Stomach smooth muscle (tissue), 2 donors: ENCODE measurements around the gene SMAD7.

Experiments
- H3K27ac ChIP-seq: one replicate; pipeline ENCODE4 v1.7.0; 2013; ENCODE audit warnings: mild to moderate bottlenecking, low read length, inconsistent platforms
- H3K27me3 ChIP-seq, 2 donors: one replicate each; pipeline ENCODE4 v1.7.0; 2013; ENCODE audit warnings: low read length in 2 of 2; ENCODE audit not compliant: insufficient read depth in 2 of 2, control insufficient read depth in 1 of 2
- H3K36me3 ChIP-seq, 2 donors: one replicate each; pipeline ENCODE4 v1.7.0; 2013; ENCODE audit warnings: low read length in 2 of 2; ENCODE audit not compliant: control insufficient read depth in 2 of 2, insufficient read depth in 2 of 2
- H3K4me1 ChIP-seq: one replicate; pipeline ENCODE4 v1.7.0; 2013; ENCODE audit warnings: low read length; ENCODE audit not compliant: control insufficient read depth, insufficient read depth
- H3K4me3 ChIP-seq, 2 donors: one replicate each; pipeline ENCODE4 v1.7.0; 2013; ENCODE audit warnings: low read length in 2 of 2
- H3K9ac ChIP-seq, 2 donors: one replicate each; pipeline ENCODE4 v1.7.0; 2013; ENCODE audit warnings: low read length in 2 of 2, mild to moderate bottlenecking in 1 of 2
- H3K9me3 ChIP-seq, 2 donors: one replicate each; pipeline ENCODE4 v1.7.0; 2013; ENCODE audit warnings: low read length in 2 of 2; ENCODE audit not compliant: control insufficient read depth in 2 of 2
- donor health status: healthy.
- donor health status: Pancreatic carcinoma.

SMAD7 gene, protein sequence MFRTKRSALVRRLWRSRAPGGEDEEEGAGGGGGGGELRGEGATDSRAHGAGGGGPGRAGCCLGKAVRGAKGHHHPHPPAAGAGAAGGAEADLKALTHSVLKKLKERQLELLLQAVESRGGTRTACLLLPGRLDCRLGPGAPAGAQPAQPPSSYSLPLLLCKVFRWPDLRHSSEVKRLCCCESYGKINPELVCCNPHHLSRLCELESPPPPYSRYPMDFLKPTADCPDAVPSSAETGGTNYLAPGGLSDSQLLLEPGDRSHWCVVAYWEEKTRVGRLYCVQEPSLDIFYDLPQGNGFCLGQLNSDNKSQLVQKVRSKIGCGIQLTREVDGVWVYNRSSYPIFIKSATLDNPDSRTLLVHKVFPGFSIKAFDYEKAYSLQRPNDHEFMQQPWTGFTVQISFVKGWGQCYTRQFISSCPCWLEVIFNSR

DNA sequence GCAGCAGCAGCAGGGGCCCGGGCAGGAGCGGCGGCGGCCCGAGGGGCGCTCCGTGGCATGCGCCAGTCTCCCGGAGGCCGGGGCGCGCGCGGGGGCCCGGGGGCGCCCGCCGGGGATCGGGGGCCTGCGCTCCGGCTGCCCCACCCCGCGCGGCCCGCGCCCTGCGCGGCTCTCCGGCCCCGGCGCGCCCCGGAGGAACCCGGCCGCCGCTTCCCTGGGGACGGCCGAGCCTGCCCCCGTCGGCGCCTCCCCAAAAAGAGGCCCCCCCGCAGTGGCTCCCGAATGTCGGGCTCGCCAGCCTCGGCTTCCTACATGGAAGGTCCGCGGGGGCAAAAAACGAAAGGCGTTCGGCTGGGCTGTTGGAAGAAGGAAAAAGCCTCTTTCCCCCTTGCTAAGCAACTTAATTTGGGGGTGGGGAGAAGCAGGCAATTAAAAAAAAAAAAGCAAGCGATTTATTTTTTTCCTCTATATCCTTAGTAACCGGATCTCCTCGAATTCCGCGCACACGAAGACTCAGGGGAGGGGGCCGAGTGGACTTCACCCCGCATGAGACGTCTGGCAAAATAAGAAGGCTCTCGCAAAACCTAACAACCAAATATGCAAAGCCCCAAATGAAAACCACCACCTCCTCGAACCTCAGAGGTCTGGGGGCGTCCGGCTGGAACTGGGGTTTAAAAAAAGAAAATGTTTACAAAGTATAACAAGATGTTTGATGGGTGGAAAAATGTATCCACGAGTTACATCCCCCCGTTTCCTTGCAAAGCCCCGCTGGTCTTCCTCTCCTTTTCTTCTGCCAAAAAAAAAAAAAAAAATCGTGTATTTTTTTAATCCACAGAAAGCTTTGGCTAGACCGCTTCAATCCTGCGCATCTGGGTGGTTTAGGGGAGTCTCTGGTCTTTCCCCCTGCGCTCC, at the start of gene SMAD7:
Gene SMAD7 (minus strand): TSS at position 430 of the 912 bp plus-strand sequence. CDS start 541 bp downstream, outside the sequence.
- peak within 1 kb of the TSS; percentile 71 for H3K9ac ChIP-seq
- peak within 1 kb of the TSS; percentile 79 for H3K27ac ChIP-seq
- peak within 1 kb of the TSS; percentile 84 to 91 for H3K4me3 ChIP-seq
- peaks cover 44% of the 10 kb centered on the region for H3K4me1 ChIP-seq
- H3K27me3 ChIP-seq: no peaks in the 10 kb centered on the region
- H3K9me3 ChIP-seq: no peaks in the 10 kb centered on the region
- no peaks in the 10 kb centered on the region for H3K36me3 ChIP-seq

DNA sequence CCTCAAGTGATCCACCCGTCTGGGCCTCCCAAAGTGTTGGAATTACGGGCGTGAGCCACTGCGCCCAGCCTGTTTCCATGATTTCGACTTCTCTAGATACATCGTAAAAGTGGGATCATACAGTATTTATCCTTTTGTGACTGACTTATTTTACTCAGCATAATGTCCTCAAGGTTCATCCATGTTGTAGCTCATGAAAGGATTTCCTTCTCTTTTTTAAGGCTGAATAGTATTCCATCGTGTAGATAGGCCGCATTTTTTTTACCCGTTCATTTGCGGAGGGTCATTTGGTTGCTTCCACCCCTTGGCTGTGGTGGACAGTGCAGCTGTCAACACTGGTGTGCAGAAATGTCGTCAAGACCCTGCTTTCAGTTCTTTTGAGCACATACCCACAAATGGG, 48.8 kb upstream of the SMAD7 start:
- H3K4me1 ChIP-seq: peaks cover 32% of the 10 kb centered on the region
- no peak overlapping the region for H3K4me3 ChIP-seq
- no peak overlapping the region for H3K9ac ChIP-seq
- no peaks in the 10 kb centered on the region for H3K27me3 ChIP-seq
- no peak overlapping the region for H3K27ac ChIP-seq
- no peaks in the 10 kb centered on the region for H3K9me3 ChIP-seq
- H3K36me3 ChIP-seq: no peaks in the 10 kb centered on the region

DNA sequence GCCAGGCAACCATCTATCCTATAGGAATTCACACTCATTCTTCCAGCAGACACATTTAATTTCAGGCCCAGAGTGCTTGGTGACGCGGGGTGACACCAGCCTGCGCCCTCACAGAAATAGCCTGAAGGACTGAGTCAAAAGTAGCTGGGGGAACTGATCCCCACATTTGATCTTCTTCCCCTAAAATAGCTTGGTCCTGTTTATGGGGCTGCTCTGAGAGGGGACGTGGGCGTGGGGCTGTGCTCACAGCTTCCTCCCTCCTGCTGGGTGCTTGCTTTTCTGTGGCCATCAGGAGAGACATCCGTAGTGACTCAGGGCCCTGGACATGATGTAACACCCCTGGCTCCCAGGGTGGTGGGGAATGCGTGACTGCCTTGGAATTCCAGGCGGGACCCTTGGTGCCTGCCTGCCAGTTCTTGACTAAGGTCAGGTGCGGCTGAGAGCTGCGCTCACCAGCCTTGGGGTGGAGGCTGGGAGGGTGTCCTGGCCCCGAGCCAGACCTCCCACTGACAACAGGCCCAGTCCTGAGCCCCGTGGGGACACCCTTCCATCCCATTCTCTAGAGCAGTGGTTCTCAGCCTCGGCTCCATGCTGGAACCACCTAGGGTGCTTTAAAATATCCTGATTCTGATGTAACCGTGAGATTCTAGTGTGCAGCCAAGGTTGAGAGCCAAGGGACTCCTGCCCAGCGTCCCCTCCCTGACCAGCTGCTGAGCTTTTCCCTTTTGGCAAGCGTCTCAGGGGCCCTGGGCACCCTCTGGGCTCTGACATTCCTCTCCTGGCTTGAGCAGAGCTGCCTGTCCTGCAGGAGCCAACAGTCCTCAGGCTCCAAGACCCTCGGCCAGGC, 47.4 kb upstream of the SMAD7 start:
- H3K36me3 ChIP-seq: no peaks in the 10 kb centered on the region
- no peaks in the 10 kb centered on the region for H3K27me3 ChIP-seq
- H3K9me3 ChIP-seq: no peaks in the 10 kb centered on the region
- peak overlapping the region in 1 of 2 donors; percentile 22 for H3K4me3 ChIP-seq
- H3K27ac ChIP-seq: peak overlapping the region; percentile 69
- H3K9ac ChIP-seq: no peak overlapping the region
- H3K4me1 ChIP-seq: peaks cover 45% of the 10 kb centered on the region

DNA sequence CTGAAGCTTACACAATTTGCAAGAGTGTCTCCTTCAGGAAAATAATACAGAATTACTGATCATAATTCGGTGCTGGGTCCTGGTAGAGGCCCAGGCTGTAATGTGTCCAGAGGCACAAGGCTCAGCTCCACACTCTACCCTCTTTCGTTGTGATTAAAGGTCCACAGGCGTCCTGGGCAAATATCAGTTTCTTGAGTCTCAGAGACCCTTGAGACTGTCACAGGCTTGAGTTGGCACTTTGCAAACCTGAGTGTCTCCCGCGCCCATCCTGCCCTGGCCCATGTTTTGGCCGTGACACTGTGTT, 46.9 kb upstream of the SMAD7 start:
- H3K4me3 ChIP-seq: no peak overlapping the region
- peaks cover 51% of the 10 kb centered on the region for H3K4me1 ChIP-seq
- H3K36me3 ChIP-seq: no peaks in the 10 kb centered on the region
- peak overlapping the region; percentile 69 for H3K27ac ChIP-seq
- no peaks in the 10 kb centered on the region for H3K27me3 ChIP-seq
- no peak overlapping the region for H3K9ac ChIP-seq
- no peaks in the 10 kb centered on the region for H3K9me3 ChIP-seq

DNA sequence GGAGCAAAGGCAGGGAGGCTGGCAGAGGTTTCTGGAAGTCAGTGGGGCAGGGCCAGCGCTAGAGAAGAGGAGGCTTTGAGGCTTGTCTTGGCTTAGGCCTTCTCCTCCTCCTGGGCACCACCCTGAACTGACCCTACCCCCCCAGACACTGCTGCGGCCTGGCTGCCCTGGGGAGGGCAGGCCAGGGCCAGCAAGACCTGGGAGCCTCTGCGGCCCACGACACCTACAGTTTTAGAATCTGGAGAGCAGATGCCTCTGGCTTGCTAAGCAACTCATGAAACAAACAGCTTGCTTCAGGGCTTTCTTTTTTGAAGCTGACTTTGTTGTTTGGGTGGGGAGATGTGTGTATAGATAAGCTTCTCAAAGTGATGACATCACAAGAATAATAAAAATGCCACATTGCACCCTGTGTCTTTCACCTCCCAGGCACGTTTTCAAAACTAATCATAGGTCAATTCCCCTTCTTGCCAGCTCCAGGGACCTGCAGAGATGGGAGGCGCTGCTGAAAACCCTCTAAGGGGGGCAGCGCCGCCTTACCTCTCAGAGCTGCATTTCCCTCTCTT, 46.2 kb upstream of the SMAD7 start:
- Histone ChIP-seq H3K27me3 (no peaks in the 10 kb centered on the region), H3K36me3 (no peaks in the 10 kb centered on the region), H3K9me3 (no peaks in the 10 kb centered on the region), H3K27ac (no peak overlapping the region), H3K9ac (no peak overlapping the region), H3K4me1 (peaks cover 51% of the 10 kb centered on the region), H3K4me3 (no peak overlapping the region)

DNA sequence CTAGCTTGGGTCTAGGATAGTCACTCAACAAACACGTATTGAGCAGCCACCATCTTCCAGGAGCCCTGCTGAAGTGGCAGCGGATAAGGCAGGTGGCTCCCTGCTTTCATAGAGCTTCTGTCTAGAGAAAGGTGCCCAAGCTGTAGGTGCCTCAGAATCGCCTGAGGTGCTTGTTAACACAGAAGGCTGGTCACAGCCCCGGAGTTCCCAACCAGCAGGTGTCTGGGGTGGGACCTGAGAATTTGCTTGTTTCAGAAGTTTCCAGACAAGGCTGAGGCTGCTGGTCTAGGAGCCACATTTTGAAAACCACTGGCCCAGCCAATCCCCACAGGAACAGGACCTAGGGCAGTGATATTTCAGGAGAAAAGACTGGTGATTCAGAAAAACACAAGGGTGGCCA, 45.3 kb upstream of the SMAD7 start:
- Histone ChIP-seq H3K27ac (no peak overlapping the region), H3K4me3 (no peak overlapping the region), H3K36me3 (no peaks in the 10 kb centered on the region), H3K9me3 (no peaks in the 10 kb centered on the region), H3K9ac (no peak overlapping the region), H3K4me1 (peaks cover 51% of the 10 kb centered on the region), H3K27me3 (no peaks in the 10 kb centered on the region)

DNA sequence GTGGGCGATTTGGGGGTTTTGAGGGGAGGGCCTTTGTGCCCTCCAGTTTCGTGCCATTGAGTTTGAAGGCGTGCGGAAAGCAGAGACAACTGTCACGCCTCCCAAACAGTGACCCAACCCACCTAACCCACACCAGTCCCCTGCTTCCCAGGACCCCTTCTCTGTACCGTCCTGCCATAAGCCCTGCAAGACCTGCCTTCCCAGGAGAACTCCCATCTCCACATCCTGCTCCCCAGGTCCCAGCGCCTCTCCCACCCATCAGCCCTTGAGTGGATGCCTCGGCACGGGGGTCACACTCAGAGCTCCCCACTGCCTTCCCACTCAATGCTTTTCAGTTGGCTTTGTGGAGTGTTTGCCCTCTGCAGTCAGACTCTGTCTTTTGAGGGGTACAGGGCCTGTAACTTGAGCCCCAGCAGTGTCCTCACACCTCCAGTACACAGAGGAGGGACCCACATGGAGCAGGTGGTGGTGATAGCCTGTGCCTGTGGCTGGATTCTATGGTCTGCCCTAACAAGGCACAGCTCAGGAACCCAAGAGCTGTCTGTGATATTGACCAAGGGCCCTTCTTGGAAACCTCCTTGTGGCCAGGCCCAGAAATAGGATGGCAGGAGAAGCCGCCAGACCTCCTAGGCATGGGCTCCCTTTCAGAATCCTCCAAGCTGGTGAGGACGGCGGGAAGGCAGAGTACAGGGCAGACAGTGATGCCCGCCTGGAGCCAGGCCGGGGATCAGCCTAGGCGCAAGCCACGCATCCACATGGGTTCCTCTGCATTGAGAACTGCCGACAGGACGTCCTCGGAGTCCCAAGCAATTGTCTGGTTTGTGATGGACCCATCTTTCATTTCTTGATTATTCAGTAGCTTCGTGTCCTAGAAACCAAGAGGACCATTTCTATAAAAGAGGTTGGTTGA, 44.4 kb upstream of the SMAD7 start:
- Histone ChIP-seq H3K27me3 (no peaks in the 10 kb centered on the region), H3K27ac (peak overlapping the region; percentile 77), H3K4me3 (no peak overlapping the region), H3K9ac (no peak overlapping the region), H3K4me1 (peaks cover 58% of the 10 kb centered on the region), H3K9me3 (no peaks in the 10 kb centered on the region), H3K36me3 (no peaks in the 10 kb centered on the region)

DNA sequence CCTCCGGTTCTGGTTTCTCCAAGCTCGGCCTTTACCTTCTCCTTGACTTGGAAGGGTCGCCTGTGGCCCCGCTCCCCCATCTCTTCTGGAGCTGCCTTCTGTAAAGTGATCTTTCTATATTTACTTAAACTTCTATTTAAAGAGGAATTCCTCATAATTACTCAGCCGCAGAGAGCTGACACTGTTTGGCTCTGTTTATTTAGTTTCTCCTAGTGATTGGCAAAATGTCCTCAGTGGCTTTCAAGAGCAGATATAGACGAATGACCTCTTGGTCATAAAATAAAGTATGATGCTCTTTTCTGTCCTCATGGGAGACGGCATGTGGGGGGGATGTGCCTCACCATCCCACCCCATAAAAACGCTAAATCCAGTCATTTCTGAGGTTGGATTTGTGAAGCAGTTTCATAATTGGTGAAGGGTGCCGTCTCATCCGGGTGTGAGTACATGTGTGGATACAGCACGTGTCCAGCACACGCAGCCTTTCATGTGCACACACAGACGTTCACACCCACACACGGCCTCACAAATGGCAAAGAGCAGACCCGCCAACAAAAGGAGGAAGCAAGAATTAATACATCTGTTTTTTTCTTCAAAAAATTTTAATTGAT, 43.4 kb upstream of the SMAD7 start:
- peaks cover 58% of the 10 kb centered on the region for H3K4me1 ChIP-seq
- peak overlapping the region; percentile 77 for H3K27ac ChIP-seq

DNA sequence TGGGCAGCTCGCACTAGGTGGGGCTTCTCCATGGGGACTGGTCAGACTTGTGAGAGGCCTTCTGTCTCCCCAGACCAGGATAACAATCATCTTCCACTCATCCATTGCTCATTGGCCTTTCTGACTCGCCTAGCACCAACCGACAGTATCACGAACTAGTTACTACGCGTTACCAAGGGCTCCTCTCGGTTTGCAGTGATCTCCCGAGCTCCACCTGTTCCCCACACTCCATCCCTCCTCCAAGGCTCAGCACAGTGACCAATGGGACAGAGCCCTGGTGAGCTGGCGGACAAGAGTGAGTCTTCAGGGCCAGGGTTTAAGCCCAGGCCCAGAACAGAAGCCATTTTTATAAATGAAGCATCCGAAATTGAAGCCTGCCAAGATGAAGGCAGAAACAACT, 42.8 kb upstream of the SMAD7 start:
- Histone ChIP-seq H3K27ac (peak overlapping the region; percentile 77), H3K4me3 (peak overlapping the region in 1 of 2 donors; percentile 35), H3K9me3 (no peaks in the 10 kb centered on the region), H3K27me3 (no peaks in the 10 kb centered on the region), H3K36me3 (no peaks in the 10 kb centered on the region), H3K4me1 (peaks cover 57% of the 10 kb centered on the region), H3K9ac (peak overlapping the region in 1 of 2 donors; percentile 29)

More for the DNA sequence above, 43.4 kb upstream of the SMAD7 start:
- peak overlapping the region in 1 of 2 donors; percentile 35 for H3K4me3 ChIP-seq
- H3K27me3 ChIP-seq: no peaks in the 10 kb centered on the region
- no peaks in the 10 kb centered on the region for H3K9me3 ChIP-seq
- H3K36me3 ChIP-seq: no peaks in the 10 kb centered on the region
- H3K9ac ChIP-seq: peak overlapping the region in 1 of 2 donors; percentile 29
